SK-N-SH treated with all-trans-retinoic acid at 6 μM for 48 hours (cell line): ENCODE results near the gene SOCS4.

Experiments used
- ATAC-seq: fragments of 200-7000 bp; cut with Tn5 transposase; 3 replicates; pipeline ENCODE4 v1.9.1; 2020; ENCODE audit warnings: mild to moderate bottlenecking, moderate library complexity
- BACH2 ChIP-seq: fragments of 250-450 bp; sonication (Bioruptor Pico); IDR thresholded peaks from 2 replicates; pipeline ENCODE4 v1.9.0; 2021; ENCODE audit warnings: mild to moderate bottlenecking, borderline replicate concordance
- CREB5 ChIP-seq: fragments of 250-450 bp; sonication (Bioruptor Pico); IDR thresholded peaks from 2 replicates; pipeline ENCODE4 v1.5.1; 2020; ENCODE audit warnings: low read depth, mild to moderate bottlenecking, moderate library complexity
- CSDC2 ChIP-seq: fragments of 250-450 bp; sonication (Bioruptor Pico); IDR thresholded peaks from 2 replicates; pipeline ENCODE4 v1.5.0; 2020; ENCODE audit warnings: mild to moderate bottlenecking, moderate library complexity
- CSRNP3 ChIP-seq: fragments of 250-450 bp; sonication (Bioruptor Pico); IDR thresholded peaks from 2 replicates; pipeline ENCODE4 v1.5.1; 2021; ENCODE audit warnings: mild to moderate bottlenecking, moderate library complexity
- ESRRG ChIP-seq: fragments of 250-450 bp; sonication (Bioruptor Pico); IDR thresholded peaks from 2 replicates; pipeline ENCODE4 v1.6.1; 2021; ENCODE audit warnings: mild to moderate bottlenecking
- GLIS3 ChIP-seq: fragments of 250-450 bp; sonication (Bioruptor Pico); IDR thresholded peaks from 2 replicates; pipeline ENCODE4 v1.5.0; 2020; ENCODE audit warnings: mild to moderate bottlenecking, moderate library complexity
- ISL1 ChIP-seq: fragments of 250-450 bp; sonication (Bioruptor Pico); IDR thresholded peaks from 2 replicates; pipeline ENCODE4 v2.1.2; 2022; ENCODE audit warnings: mild to moderate bottlenecking, moderate library complexity
- OSR1 ChIP-seq: fragments of 250-450 bp; sonication (Bioruptor Pico); IDR thresholded peaks from 2 replicates; pipeline ENCODE4 v1.8.0; 2022; ENCODE audit warnings: moderate library complexity, mild to moderate bottlenecking, inconsistent platforms
- PATZ1 ChIP-seq: fragments of 250-450 bp; sonication (Bioruptor Pico); IDR thresholded peaks from 2 replicates; pipeline ENCODE4 v1.8.0; 2020; ENCODE audit warnings: mild to moderate bottlenecking, moderate library complexity, borderline replicate concordance
- POU6F1 ChIP-seq: fragments of 250-450 bp; sonication (Bioruptor Pico); IDR thresholded peaks from 2 replicates; pipeline ENCODE4 v1.8.0; 2021; ENCODE audit warnings: low read depth, mild to moderate bottlenecking, moderate library complexity, borderline replicate concordance
- PPARA ChIP-seq: fragments of 250-450 bp; sonication (Bioruptor Pico); IDR thresholded peaks from 2 replicates; pipeline ENCODE4 v1.5.0; 2020; ENCODE audit warnings: mild to moderate bottlenecking, borderline replicate concordance
- RARB ChIP-seq: fragments of 250-450 bp; sonication (Bioruptor Pico); IDR thresholded peaks from 2 replicates; pipeline ENCODE4 v1.8.0; 2021; ENCODE audit warnings: mild to moderate bottlenecking, moderate library complexity
- SNAI2 ChIP-seq: fragments of 250-450 bp; sonication (Bioruptor Pico); IDR thresholded peaks from 2 replicates; pipeline ENCODE4 v1.5.0; 2020; ENCODE audit warnings: mild to moderate bottlenecking, moderate library complexity
- TCF4 ChIP-seq: fragments of 250-450 bp; sonication (Bioruptor Pico); IDR thresholded peaks from 2 replicates; pipeline ENCODE4 v1.8.0; 2021; ENCODE audit warnings: mild to moderate bottlenecking, moderate library complexity, borderline replicate concordance
- TOX ChIP-seq: fragments of 250-450 bp; sonication (Bioruptor Pico); IDR thresholded peaks from 2 replicates; pipeline ENCODE4 v1.8.0; 2021; ENCODE audit warnings: mild to moderate bottlenecking, moderate library complexity, borderline replicate concordance
- TSHZ2 ChIP-seq: fragments of 250-450 bp; sonication (Bioruptor Pico); IDR thresholded peaks from 2 replicates; pipeline ENCODE4 v1.5.0; 2020; ENCODE audit warnings: mild to moderate bottlenecking, moderate library complexity
- ZC3H10 ChIP-seq: fragments of 250-450 bp; sonication (Bioruptor Pico); IDR thresholded peaks from 2 replicates; pipeline ENCODE4 v1.5.1; 2021; ENCODE audit warnings: mild to moderate bottlenecking, moderate library complexity
- ZFP3 ChIP-seq: fragments of 250-450 bp; sonication (Bioruptor Pico); IDR thresholded peaks from 2 replicates; pipeline ENCODE4 v1.5.0; 2020; ENCODE audit warnings: mild to moderate bottlenecking, moderate library complexity
- ZFP30 ChIP-seq: fragments of 450-650 bp; formaldehyde crosslinking; IDR thresholded peaks from 2 replicates; pipeline ENCODE4 v1.5.0; 2022; ENCODE audit warnings: mild to moderate bottlenecking, moderate library complexity
- ZNF565 ChIP-seq: fragments of 450-650 bp; formaldehyde crosslinking; conservative IDR thresholded peaks from 2 replicates; pipeline ENCODE4 v1.5.0; 2020; ENCODE audit warnings: low read depth, mild to moderate bottlenecking, moderate library complexity
- ZNF70 ChIP-seq: fragments of 450-650 bp; formaldehyde crosslinking; IDR thresholded peaks from 2 replicates; pipeline ENCODE4 v1.5.0; 2020; ENCODE audit warnings: mild to moderate bottlenecking, moderate library complexity
- ZNF8 ChIP-seq: fragments of 450-650 bp; formaldehyde crosslinking; IDR thresholded peaks from 2 replicates; pipeline ENCODE4 v1.5.0; 2020; ENCODE audit warnings: mild to moderate bottlenecking, moderate library complexity

The SOCS4 gene

GRCh38 chr14:55073856-55074255 is 46.8 kb downstream of the SOCS4 start:
- ATAC-seq = peak; percentile 22
- TF ChIP-seq CSRNP3 (no peak), ZC3H10 (CRISPR knock-in tag) (no peak), CSDC2 (CRISPR knock-in tag) (no peak), ISL1 (no peak), OSR1 (CRISPR knock-in tag) (no peak), RARB (CRISPR knock-in tag) (no peak), ZNF70 (no peak), CREB5 (no peak), PPARA (no peak), ZFP30 (no peak), ZNF565 (CRISPR knock-in tag) (no peak), TSHZ2 (CRISPR knock-in tag) (no peak), TOX (no peak), GLIS3 (CRISPR knock-in tag) (no peak), TCF4 (no peak)
- TF ChIP-seq, all 23 proteins: peak for 0

GRCh38 chr14:55074662-55075061 is 47.6 kb downstream of the SOCS4 start:
- TF ChIP-seq ZFP30 = no peak
- no peak for TF ChIP-seq TCF4
- no peak for TF ChIP-seq SNAI2 (CRISPR knock-in tag)
- no peak for TF ChIP-seq CREB5
- TF ChIP-seq TOX = no peak
- TF ChIP-seq CSDC2 (CRISPR knock-in tag) = no peak
- no peak for TF ChIP-seq CSRNP3
- TF ChIP-seq GLIS3 (CRISPR knock-in tag) = no peak
- TF ChIP-seq ZNF8 (CRISPR knock-in tag) = no peak
- TF ChIP-seq ZC3H10 (CRISPR knock-in tag) = no peak
- no peak for TF ChIP-seq ZNF565 (CRISPR knock-in tag)
- no peak for TF ChIP-seq TSHZ2 (CRISPR knock-in tag)
- peak; percentile 13 for ATAC-seq

GRCh38 chr14:55075628-55076175 is 48.7 kb downstream of the SOCS4 start:
- TF ChIP-seq ZFP30 = no peak
- no peak for TF ChIP-seq ZNF565 (CRISPR knock-in tag)
- no peak for TF ChIP-seq PPARA
- TF ChIP-seq TOX = no peak
- no peak for TF ChIP-seq BACH2 (CRISPR knock-in tag)
- no peak for TF ChIP-seq TCF4
- TF ChIP-seq CSDC2 (CRISPR knock-in tag) = no peak
- no peak for TF ChIP-seq ZFP3 (CRISPR knock-in tag)
- TF ChIP-seq PATZ1 (CRISPR knock-in tag) = no peak
- TF ChIP-seq POU6F1 = no peak
- TF ChIP-seq ZC3H10 (CRISPR knock-in tag) = no peak
- no peak for TF ChIP-seq ESRRG (CRISPR knock-in tag)
- ATAC-seq = 0 out of 3 replicates have a peak, but pooled peaks have one; percentile 7
